HepG2 (cell line): Measurements from ENCODE around the gene UCP3. TPM values are rescaled to one million over a fixed set of nuclear protein-coding genes. Genes with fewer than 3 reads are reported as not detected.

ENCODE experiments used
- ARNT ChIP-seq: fragments of 450-650 bp; IDR thresholded peaks from 2 replicates; pipeline ENCODE4 v1.6.1; 2017
- ELF1 ChIP-seq: sonication (generic); formaldehyde crosslinking; IDR thresholded peaks from 2 replicates; pipeline ENCODE4 v1.4.0; 2020; ENCODE audit warnings: missing genetic modification reagents
- HMGA1 ChIP-seq: sonication (generic); formaldehyde crosslinking; conservative IDR thresholded peaks from 2 replicates; pipeline ENCODE4 v1.4.0; 2020; ENCODE audit warnings: missing genetic modification reagents
- HOXA7 ChIP-seq: sonication (generic); formaldehyde crosslinking; IDR thresholded peaks from 2 replicates; pipeline ENCODE4 v1.8.1; 2022; ENCODE audit warnings: mild to moderate bottlenecking, missing genetic modification reagents, moderate library complexity
- KAT7 ChIP-seq: IDR thresholded peaks from 2 replicates; pipeline ENCODE4 v1.6.1; 2018; ENCODE audit warnings: borderline replicate concordance, missing compliant biosample characterization
- KDM5B ChIP-seq: sonication (generic); formaldehyde crosslinking; IDR thresholded peaks from 2 replicates; pipeline ENCODE4 v1.4.0; 2020; ENCODE audit warnings: missing genetic modification reagents, mild to moderate bottlenecking, borderline replicate concordance
- KLF9 ChIP-seq: IDR thresholded peaks from 2 replicates; pipeline ENCODE4 v1.6.1; 2016; ENCODE audit warnings: low read depth
- MBNL3 ChIP-seq: fragments of 250-450 bp; sonication (Bioruptor Pico); conservative IDR thresholded peaks from 2 replicates; pipeline ENCODE4 v1.8.0; 2022; ENCODE audit warnings: mild to moderate bottlenecking, inconsistent platforms
- MTF2 ChIP-seq: sonication (generic); formaldehyde crosslinking; IDR thresholded peaks from 2 replicates; pipeline ENCODE4 v1.5.0; 2020; ENCODE audit warnings: missing genetic modification reagents, borderline replicate concordance
- MXI1 ChIP-seq: IDR thresholded peaks from 3 replicates; pipeline ENCODE4 v1.6.1; 2012; ENCODE audit warnings: low read depth, low read length, inconsistent platforms, borderline replicate concordance
- MZF1 ChIP-seq: sonication (generic); formaldehyde crosslinking; IDR thresholded peaks from 2 replicates; pipeline ENCODE4 v1.8.1; 2023; ENCODE audit warnings: mild to moderate bottlenecking, missing genetic modification reagents, borderline replicate concordance
- NFRKB ChIP-seq: fragments of 450-650 bp; IDR thresholded peaks from 2 replicates; pipeline ENCODE4 v1.6.1; 2017
- PAF1 ChIP-seq: IDR thresholded peaks from 2 replicates; pipeline ENCODE4 v1.6.1; 2016; ENCODE audit warnings: missing genetic modification reagents, missing compliant biosample characterization
- PAX8 ChIP-seq: sonication (generic); formaldehyde crosslinking; IDR thresholded peaks from 2 replicates; pipeline ENCODE4 v1.8.0; 2022; ENCODE audit warnings: mild to moderate bottlenecking, missing genetic modification reagents, borderline replicate concordance
- SIX1 ChIP-seq: sonication (generic); formaldehyde crosslinking; IDR thresholded peaks from 2 replicates; pipeline ENCODE4 v1.4.0; 2020; ENCODE audit warnings: missing genetic modification reagents, borderline replicate concordance
- SRF ChIP-seq: IDR thresholded peaks from 2 replicates; pipeline ENCODE4 v1.6.1; 2011; ENCODE audit warnings: mild to moderate bottlenecking, low read depth, low read length, moderate library complexity
- ZBTB3 ChIP-seq: sonication (generic); formaldehyde crosslinking; IDR thresholded peaks from 2 replicates; pipeline ENCODE4 v1.4.0; 2020; ENCODE audit warnings: low read depth, mild to moderate bottlenecking, moderate library complexity, missing genetic modification reagents, borderline replicate concordance
- ZNF264 ChIP-seq: sonication (generic); formaldehyde crosslinking; IDR thresholded peaks from 2 replicates; pipeline ENCODE4 v1.4.0; 2020; ENCODE audit warnings: missing genetic modification reagents
- ZNF292 ChIP-seq: sonication (generic); formaldehyde crosslinking; IDR thresholded peaks from 2 replicates; pipeline ENCODE4 v1.8.1; 2022; ENCODE audit warnings: mild to moderate bottlenecking, low read depth, missing genetic modification reagents, borderline replicate concordance
- ZNF30 ChIP-seq: sonication (generic); formaldehyde crosslinking; IDR thresholded peaks from 2 replicates; pipeline ENCODE4 v1.5.0; 2020; ENCODE audit warnings: mild to moderate bottlenecking, missing genetic modification reagents
- ZNF451 ChIP-seq: sonication (generic); formaldehyde crosslinking; IDR thresholded peaks from 2 replicates; pipeline ENCODE4 v1.5.0; 2020; ENCODE audit warnings: mild to moderate bottlenecking, missing genetic modification reagents
- ZNF558 ChIP-seq: sonication (generic); formaldehyde crosslinking; IDR thresholded peaks from 2 replicates; pipeline ENCODE4 v1.9.0; 2022; ENCODE audit warnings: mild to moderate bottlenecking, missing genetic modification reagents, borderline replicate concordance
- ZNF660 ChIP-seq: sonication (generic); formaldehyde crosslinking; IDR thresholded peaks from 2 replicates; pipeline ENCODE4 v1.5.1; 2020; ENCODE audit warnings: mild to moderate bottlenecking, low read depth, missing genetic modification reagents, borderline replicate concordance
- ZNF891 ChIP-seq: sonication (generic); formaldehyde crosslinking; IDR thresholded peaks from 2 replicates; pipeline ENCODE4 v1.5.0; 2020; ENCODE audit warnings: mild to moderate bottlenecking, missing genetic modification reagents
- polyA plus RNA-seq, 8 experiments: library from polyadenylated mRNA; depleted of rRNA in 3 of 8; stranded (reverse) in 7 of 8; unstranded in 1 of 8; fragments of >200 nt; fragmentation: Illumina TruSeq in 4 of 8; extraction: Trizol in 4 of 8; gene quantifications; 2 replicates each; pipeline versions ENCODE4 v1.2.1 to v1.2.3, GENCODE V29; 2011 to 2016; ENCODE audit warnings: low read depth in 4 of 8, missing spikeins in 1 of 8, mixed read lengths in 1 of 8; ENCODE audit not compliant: insufficient read depth in 1 of 8
- total RNA-seq, 5 experiments: library from RNA; depleted of rRNA; stranded (reverse); fragments of >200 nt; fragmentation: Illumina TruSeq; extraction: Trizol; gene quantifications; 2 replicates each; pipeline ENCODE4 v1.2.3, GENCODE V29; 2016; ENCODE audit warnings: low read depth in 1 of 5
- TF ChIP-seq, protein P1 (sequence below): sonication (generic); formaldehyde crosslinking; IDR thresholded peaks from 2 replicates; pipeline ENCODE4 v1.4.0; 2020; ENCODE audit warnings: mild to moderate bottlenecking, missing genetic modification reagents
- TF ChIP-seq, protein P2 (sequence below): sonication (generic); formaldehyde crosslinking; IDR thresholded peaks from 2 replicates; pipeline ENCODE4 v1.5.0; 2020; ENCODE audit warnings: missing genetic modification reagents, mild to moderate bottlenecking, borderline replicate concordance
- TF ChIP-seq, protein P3 (sequence below): sonication (generic); formaldehyde crosslinking; IDR thresholded peaks from 2 replicates; pipeline ENCODE4 v1.9.0; 2021; ENCODE audit warnings: missing genetic modification reagents, mild to moderate bottlenecking, borderline replicate concordance
- TF ChIP-seq, protein P4 (sequence below): IDR thresholded peaks from 2 replicates; pipeline ENCODE4 v1.6.1; 2016; ENCODE audit warnings: mild to moderate bottlenecking, missing biosample characterization, missing genetic modification reagents

Gene UCP3
- total and polyA plus RNA-seq, 2 of the 13 experiments (the other 11 are each of a cell fraction or from before 2014, with no cell fraction given): 0.37 TPM; not detected in 1

DNA sequence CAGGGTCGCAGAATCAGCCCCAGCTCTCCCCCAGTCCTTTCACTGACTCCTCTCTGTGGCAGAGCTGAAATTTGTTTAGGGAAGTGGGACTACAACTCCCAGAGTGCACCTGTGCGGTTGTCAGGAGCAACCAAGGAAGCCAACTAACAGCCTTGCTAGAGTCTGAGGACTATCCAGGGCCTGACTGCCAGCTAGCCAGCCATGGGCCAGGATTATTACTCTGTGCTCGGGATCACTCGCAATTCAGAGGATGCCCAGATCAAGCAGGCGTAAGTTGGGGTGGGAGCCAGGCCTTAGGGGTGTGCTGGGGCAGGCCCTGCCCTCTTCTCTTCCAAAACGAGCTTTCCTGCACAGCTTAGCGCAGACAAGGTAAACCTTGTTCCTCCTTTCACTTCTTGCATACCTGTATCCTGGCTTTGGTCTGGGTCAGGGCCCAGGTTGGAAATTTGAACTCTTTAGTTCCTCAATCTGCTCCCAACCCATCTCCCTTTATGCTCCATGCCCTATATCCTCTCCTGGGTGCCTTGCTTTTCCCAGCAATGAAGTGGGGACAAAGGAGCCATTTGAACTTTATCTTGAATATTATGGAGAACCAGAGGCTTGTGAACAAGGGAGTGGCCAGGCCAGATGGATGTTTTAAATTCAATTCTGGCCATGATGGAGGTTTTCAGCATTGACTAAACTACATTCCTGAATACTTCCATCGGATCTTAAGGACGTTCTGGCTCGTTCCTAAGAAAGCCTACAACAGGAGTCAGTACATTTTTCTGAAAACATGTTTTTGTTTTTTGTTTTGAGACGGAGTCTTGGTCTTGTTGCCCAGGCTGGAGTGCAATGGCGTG, 57.8 kb downstream of the UCP3 start, which contains the start of gene DNAJB13 (continued):
- TF ChIP-seq, protein P1, sequence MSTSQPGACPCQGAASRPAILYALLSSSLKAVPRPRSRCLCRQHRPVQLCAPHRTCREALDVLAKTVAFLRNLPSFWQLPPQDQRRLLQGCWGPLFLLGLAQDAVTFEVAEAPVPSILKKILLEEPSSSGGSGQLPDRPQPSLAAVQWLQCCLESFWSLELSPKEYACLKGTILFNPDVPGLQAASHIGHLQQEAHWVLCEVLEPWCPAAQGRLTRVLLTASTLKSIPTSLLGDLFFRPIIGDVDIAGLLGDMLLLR (CRISPR knock-in tag): no peak
- TF ChIP-seq PAF1 (CRISPR knock-in tag) (no peak), KDM5B (no peak), HMGA1 (no peak), NFRKB (no peak), SIX1 (no peak), ZNF292 (CRISPR knock-in tag) (no peak), PAX8 (no peak), ZNF264 (no peak), ARNT (no peak), KAT7 (CRISPR knock-in tag) (no peak), ZNF30 (CRISPR knock-in tag) (no peak), ZNF660 (CRISPR knock-in tag) (no peak), MZF1 (CRISPR knock-in tag) (no peak), ZNF558 (peak; percentile 57; the same call in 1 of the 2 replicates), ELF1 (CRISPR knock-in tag) (peak; percentile 59), KLF9 (CRISPR knock-in tag) (no peak), SRF (no peak), MTF2 (CRISPR knock-in tag) (no peak), MBNL3 (CRISPR knock-in tag) (no peak), ZNF451 (CRISPR knock-in tag) (no peak), HOXA7 (CRISPR knock-in tag) (no peak), ZBTB3 (no peak), ZNF891 (0 out of 2 replicates have a peak, but pooled peaks have one; percentile 52), MXI1 (peak; percentile 89; the same call in 1 of the 3 replicates)
- TF ChIP-seq, protein P2, sequence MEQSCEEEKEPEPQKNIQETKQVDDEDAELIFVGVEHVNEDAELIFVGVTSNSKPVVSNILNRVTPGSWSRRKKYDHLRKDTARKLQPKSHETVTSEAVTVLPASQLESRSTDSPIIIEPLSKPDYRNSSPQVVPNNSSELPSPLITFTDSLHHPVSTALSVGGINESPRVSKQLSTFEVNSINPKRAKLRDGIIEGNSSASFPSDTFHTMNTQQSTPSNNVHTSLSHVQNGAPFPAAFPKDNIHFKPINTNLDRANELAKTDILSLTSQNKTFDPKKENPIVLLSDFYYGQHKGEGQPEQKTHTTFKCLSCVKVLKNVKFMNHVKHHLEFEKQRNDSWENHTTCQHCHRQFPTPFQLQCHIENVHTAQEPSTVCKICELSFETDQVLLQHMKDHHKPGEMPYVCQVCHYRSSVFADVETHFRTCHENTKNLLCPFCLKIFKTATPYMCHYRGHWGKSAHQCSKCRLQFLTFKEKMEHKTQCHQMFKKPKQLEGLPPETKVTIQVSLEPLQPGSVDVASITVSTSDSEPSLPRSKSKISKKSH: 0 out of 2 replicates have a peak, but pooled peaks have one; percentile 36
- TF ChIP-seq, protein P3, sequence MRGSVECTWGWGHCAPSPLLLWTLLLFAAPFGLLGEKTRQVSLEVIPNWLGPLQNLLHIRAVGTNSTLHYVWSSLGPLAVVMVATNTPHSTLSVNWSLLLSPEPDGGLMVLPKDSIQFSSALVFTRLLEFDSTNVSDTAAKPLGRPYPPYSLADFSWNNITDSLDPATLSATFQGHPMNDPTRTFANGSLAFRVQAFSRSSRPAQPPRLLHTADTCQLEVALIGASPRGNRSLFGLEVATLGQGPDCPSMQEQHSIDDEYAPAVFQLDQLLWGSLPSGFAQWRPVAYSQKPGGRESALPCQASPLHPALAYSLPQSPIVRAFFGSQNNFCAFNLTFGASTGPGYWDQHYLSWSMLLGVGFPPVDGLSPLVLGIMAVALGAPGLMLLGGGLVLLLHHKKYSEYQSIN (CRISPR knock-in tag): no peak
- TF ChIP-seq, protein P4, sequence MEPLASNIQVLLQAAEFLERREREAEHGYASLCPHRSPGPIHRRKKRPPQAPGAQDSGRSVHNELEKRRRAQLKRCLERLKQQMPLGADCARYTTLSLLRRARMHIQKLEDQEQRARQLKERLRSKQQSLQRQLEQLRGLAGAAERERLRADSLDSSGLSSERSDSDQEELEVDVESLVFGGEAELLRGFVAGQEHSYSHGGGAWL (CRISPR knock-in tag): 0 out of 2 replicates have a peak, but pooled peaks have one; percentile 29
